ENCODE measurements around the gene CRAMP1.

The CRAMP1 gene

DNA sequence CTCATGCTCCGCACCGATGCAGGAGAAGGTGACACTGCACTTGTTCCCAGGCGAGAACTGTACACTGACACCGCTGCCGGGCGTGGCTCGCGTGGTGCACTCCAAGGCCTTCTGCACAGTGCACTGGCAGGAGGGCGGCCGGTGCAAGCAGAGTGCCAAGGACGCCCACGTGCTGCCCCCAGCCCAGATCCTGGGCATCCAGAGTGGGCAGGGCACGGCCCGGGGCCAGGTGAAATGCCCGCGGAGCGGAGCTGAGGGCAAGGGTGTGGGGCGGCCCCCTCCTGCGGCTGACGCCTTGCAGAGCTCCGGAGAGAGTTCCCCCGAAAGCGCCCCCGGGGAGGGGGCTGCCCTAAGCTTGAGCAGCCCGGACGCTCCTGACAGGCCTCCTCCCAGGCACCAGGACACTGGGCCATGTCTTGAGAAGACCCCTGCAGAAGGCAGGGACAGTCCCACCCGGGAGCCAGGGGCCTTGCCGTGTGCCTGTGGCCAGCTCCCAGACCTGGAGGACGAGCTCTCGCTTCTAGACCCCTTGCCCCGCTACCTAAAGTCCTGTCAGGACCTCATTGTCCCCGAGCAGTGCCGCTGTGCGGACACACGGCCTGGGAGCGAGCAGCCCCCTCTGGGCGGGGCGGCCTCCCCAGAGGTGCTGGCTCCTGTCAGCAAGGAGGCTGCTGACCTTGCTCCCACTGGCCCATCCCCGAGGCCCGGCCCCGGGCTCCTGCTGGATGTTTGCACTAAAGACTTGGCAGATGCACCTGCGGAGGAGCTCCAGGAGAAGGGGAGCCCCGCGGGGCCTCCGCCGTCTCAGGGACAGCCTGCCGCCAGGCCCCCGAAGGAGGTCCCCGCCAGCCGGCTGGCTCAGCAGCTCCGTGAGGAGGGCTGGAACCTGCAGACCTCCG, 44.0 kb downstream of the CRAMP1 start:
- no peak for DNase-seq (ENCODE audit: low read depth in 2 of 2, low spot score in 1 of 2)

DNA sequence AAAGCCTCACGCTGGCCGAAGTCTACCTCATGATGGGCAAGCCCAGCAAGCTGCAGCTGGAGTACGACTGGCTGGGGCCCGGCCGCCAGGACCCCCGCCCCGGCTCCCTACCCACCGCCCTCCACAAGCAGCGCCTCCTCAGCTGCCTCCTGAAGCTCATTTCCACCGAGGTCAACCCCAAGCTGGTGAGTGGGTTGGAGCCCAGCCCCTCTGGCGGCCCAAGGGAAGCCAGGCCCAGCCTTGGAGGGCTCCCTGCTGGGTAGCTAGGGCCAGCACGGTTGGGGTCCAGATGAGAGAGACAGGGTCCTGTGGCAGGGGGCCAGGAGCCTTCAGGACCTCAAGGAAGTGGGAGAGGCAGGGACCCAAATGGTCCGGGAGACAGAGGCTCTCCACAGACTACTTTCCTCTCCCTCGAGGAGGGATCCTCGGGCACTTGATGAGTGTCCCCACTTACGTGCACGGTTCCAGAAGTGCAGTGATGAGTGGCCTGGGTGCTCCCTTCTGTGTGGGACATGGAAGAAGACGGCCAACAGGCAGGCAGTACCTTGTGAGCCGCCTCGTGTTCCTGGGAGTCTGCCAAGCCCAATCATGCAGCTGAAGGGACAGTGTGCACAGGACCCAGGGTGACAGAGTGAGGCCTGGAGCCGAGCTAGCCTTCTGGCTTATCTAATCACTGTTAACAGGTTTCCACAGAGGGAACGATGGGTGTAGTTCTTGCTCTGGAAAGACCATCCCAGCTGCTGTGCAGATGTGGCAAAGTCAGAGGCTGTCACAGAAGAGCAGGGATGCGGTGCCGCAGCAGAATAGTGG, 44.9 kb downstream of the CRAMP1 start:
- no peak for DNase-seq (ENCODE audit: low read depth in 2 of 2, low spot score in 1 of 2)

GRCh38 chr16:1657841-1658240, 45.7 kb downstream of the CRAMP1 start:
- DNase-seq (ENCODE audit: low read depth in 2 of 2, low spot score in 1 of 2), result no peak

GRCh38 chr16:1659031-1659430, 46.9 kb downstream of the CRAMP1 start:
- no peak for DNase-seq (ENCODE audit: low read depth in 2 of 2, low spot score in 1 of 2)

- no peak for DNase-seq (ENCODE audit: low read depth in 2 of 2, low spot score in 1 of 2)
These were observed 49.7 kb downstream of the CRAMP1 start for GRCh38 chr16:1661826-1662225.

DNA sequence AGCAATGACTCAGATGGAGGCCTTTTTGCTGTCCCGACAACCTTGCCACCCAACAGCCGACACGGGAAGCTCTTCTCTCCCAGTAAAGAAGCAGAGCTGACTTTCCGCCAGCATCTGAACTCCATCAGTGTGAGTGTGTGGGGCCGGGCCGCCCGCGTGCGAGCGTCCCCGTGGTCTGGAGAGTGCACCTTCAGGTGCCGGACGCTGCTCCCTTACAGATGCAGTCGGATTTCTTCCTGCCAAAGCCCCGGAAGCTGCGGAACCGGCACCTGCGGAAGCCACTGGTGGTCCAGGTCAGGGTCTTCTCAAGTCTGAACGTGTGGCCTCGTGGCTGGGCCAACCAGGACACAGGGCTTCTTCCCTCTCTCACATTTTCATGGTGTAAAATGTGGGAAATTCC, 50.4 kb downstream of the CRAMP1 start:
- DNase-seq (ENCODE audit: low read depth in 2 of 2, low spot score in 1 of 2), result no peak

GRCh38 chr16:1665829-1666228, 53.7 kb downstream of the CRAMP1 start:
- DNase-seq (ENCODE audit: low read depth in 2 of 2, low spot score in 1 of 2), result no peak

DNA sequence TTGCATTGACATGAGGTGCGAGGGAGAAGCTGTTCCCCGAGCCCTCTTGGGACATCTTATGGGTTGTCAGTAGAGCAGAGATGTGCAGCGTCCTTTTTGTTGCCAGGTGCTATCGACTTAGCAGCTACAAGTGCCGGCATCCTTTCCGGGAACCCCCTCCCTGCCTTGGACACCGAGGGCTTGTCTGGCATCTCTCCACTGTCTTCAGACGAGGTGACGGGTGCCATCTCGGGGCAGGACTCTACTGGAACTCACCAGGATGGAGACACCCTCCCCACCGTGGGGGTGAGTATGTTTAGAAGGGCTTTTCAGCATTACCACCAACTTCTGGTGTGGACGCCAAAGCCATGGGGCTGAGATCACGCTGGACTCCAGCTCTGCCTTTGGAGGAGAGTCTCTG, 54.2 kb downstream of the CRAMP1 start:
- DNase-seq (ENCODE audit: low read depth in 2 of 2, low spot score in 1 of 2), result no peak

DNA sequence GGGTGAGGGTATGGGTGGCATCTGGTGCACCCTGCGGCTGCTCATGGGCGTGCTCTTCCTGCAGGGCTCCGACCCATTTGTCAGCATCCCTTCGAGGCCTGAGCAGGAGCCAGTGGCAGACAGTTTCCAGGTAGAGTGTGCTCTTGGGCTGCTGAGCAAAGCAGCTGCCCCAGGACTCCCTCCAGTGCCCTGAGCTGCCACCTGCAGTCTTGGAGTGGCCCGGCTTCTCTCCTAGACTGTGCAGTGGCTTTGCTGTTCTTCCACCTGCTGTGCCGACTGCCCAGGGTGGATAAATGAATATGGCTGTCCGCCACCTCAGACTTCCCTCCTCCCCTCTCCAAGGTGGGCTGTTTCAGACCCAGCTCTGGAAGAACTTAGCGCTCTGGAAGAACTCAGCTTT, 55.1 kb downstream of the CRAMP1 start:
- DNase-seq (ENCODE audit: low read depth in 2 of 2, low spot score in 1 of 2), result no peak

DNA sequence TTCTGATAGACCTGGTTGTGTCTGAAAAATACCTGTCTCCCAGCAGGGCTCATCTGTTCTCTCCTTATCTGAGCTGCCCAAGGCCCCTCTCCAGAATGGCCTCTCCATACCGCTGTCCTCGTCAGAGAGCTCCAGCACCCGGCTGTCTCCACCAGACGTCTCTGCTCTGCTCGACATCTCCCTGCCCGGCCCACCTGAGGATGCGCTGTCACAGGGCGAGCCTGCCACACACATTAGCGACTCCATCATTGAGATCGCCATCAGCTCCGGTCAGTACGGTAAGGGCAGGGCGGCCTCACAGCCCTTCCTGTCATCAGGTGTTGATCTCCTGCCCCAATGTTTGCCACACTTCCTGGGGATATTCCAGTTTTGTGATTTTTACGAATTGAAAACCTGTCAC, 55.8 kb downstream of the CRAMP1 start:
- no peak for DNase-seq (ENCODE audit: low read depth in 2 of 2, low spot score in 1 of 2)

DNA sequence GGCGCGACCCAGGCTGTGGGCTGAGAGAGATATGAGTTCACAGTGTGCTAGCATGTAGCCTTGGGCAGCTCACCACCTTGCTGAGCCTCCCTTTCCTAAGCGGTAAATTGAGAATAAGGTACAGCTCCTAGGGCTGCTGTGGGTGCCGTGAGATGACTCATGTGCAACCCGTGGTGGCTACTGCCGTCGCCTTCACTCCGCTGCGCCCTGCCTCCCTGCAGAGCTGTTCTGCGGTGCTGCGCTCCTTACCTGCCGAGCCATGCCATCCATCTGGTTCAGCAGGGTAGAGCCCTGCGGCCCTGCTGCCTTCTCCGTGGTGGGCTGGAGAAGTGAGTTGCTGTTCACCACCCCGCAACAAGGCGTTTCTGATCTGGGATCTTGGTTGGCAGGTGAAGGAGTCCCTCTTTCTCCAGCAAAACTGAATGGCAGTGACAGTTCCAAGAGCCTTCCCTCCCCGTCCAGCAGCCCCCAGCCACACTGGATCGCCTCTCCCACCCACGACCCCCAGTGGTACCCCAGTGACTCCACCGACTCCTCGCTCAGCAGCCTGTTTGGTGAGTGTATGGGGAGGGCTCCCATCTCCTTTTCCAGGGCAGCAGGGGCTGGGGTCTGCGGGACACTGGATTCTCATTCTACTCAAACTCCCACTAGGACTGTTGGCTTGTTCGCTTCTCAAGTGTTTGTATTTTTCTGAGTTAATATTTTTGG, 56.6 kb downstream of the CRAMP1 start:
- DNase-seq (ENCODE audit: low read depth in 2 of 2, low spot score in 1 of 2), result no peak

- no peak for DNase-seq (ENCODE audit: low read depth in 2 of 2, low spot score in 1 of 2)
These were observed 57.5 kb downstream of the CRAMP1 start for GRCh38 chr16:1669698-1670097.

GRCh38 chr16:1670371-1670770, 58.2 kb downstream of the CRAMP1 start:
- no peak for DNase-seq (ENCODE audit: low read depth in 2 of 2, low spot score in 1 of 2)

DNA sequence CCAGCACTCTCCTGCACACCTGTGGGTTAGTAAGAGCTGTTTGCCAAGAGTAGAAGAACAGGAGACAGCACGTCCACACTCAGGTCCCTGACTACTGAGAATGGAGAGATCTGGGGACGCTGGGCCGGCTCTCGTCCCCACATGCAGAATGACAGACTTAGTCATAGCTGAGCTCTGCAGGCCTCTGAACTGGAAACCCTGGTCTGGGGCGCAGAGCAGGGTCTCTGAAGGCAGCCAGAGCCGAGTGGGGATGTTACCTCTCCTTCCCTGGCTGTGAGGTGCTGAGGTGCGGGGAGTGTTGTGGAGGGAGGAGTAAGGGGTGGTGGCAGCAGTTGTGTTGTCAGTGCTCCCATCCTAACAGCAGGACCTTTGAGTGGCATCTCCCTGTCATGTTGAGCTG, 58.7 kb downstream of the CRAMP1 start:
- no peak for DNase-seq (ENCODE audit: low read depth in 2 of 2, low spot score in 1 of 2)

DNA sequence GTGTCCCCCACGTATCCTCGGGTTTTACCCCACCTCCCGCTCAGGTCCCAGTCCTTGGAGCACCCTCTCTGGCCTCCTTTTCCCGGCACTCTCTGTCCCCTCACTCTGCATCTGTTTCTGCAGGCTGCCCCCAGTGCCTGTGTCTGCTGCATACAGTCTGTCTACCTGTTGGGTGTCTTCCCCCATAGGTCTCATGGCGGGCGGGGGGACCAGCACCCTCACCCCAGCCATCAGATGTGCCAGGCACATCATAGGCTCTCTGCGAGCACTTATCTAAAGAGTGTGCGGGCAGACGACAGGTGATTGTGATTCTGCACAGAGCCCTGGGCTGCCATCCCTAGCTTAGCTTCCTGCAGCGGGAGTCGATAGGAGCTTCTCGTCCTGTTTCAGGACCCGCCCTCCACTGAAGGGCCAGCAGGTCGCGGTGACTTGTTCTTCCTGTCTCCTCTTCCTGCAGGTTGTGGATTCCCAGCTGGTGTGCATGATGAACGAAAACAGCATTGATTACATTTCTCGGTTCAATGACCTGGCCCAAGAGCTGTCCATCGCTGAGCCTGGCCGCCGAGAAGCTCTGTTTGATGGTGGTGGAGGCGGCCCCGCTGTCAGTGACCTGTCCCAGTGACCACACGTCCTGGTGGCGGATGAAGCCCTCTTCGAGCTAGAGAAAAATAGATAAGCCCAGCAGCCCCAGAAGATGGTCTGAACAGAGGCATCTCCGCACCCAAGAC, 61.4 kb downstream of the CRAMP1 start:
- no peak for DNase-seq (ENCODE audit: low read depth in 2 of 2, low spot score in 1 of 2)

GRCh38 chr16:1674306-1674705, 62.1 kb downstream of the CRAMP1 start:
- no peak for DNase-seq (ENCODE audit: low read depth in 2 of 2, low spot score in 1 of 2)

DNA sequence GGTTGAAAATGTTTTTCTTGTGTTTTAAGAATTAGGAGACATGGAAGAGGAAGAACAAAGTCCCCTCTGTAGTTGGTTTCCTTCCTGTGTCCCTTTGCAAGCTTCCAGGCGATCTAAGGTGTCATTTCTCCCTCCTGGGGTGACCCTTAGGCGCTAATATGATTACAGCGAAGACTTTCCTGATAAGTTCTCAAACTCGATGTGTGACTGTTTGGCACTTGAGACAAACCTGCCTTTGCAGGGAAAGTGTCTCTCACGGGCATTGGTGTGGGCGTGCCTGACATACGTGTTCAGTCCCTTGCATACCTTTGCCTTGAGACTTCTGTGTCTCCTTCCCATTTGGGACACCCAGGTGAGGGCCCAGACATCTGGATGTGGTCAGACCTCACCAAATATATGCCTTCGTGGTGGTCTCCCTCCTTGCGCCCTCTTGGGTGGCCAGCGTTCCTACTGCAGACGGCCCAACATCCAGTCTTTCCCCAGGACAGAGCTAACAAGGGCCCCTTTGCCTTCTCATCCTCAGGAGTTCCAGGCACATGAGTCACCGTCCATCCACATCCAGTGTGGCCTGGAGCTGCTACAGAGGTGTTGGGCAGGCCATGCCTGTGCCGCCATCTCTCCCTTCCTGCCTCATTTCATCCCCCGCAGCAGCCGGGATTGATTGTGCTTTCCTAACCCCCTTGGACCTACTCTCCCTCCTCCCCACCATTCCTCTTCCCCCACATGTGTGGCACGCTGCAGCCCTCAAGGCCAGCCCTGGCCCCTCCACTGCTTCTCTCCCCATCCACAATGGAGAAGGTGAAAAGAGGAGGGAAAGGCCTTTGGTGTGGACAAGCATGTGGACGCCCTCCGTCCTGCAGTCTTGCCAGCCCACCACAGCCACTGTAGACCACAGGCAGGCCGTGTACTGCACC, 62.8 kb downstream of the CRAMP1 start:
- no peak for DNase-seq (ENCODE audit: low read depth in 2 of 2, low spot score in 1 of 2)

- no peak for DNase-seq (ENCODE audit: low read depth in 2 of 2, low spot score in 1 of 2)
These were observed 64.5 kb downstream of the CRAMP1 start for GRCh38 chr16:1676661-1677060.

DNA sequence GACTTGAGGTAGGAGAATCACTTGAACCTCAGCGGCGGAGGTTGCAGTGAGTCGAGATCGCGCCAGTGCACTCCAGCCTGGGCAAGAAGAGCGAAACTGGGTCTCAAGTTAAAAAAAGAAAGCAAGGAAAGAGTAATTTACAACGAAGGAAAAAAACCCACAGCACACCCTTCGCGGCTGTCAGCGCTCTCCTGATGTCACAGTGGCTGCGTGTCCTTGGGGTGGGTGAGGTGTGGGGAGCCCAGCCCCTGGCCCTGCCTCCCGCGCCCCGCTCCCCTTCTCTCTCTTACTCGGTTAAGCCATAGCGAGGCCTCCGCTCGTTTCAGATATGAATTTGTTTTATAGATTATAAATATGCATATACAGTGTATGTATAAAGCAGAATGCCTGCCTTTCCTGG, 65.2 kb downstream of the CRAMP1 start:
- DNase-seq (ENCODE audit: low read depth in 2 of 2, low spot score in 1 of 2), result no peak

DNA sequence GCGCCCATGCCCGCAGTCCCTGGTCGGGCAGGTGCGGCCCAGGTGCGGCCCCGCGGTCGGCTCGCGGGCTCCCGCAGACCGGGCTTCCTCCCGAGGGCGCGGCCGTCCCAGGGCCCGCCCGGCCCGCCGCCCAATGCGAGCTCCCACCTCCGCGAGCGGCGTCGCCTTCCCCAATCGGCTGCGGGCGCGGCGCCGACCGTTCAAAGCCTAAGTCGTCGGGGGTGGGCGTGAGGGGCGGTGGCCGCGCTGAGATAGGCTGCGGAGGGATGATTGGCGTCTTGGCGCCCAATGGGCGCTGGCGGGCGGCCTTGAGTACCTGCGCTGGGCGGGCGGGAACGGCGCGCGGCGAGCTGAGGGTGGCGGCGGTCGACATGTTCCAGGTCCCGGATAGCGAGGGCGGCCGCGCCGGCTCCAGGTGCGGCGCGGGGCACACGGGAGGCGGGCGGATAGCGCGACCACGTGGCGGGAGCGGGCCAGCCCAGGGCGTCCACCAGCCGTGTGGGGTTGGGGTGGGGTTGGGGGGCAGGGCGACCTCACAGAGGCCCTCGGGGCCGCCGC, 65.9 kb downstream of the CRAMP1 start, which contains the start of gene JPT2:
JPT2 (plus strand) TSS at position 338 of the 558 bp plus-strand sequence; CDS start at position 372, 34 bp downstream.
- peak; percentile 84 to 88 for DNase-seq (ENCODE audit: low read depth in 2 of 2, low spot score in 1 of 2)
